Right atrium auricular region (tissue), 2 donors: Measurements from ENCODE around the gene TMEM231. TPM values are rescaled to one million over a fixed set of nuclear protein-coding genes. Genes with fewer than 3 reads are reported as not detected.

ENCODE experiments used
- DNase-seq: peaks from one replicate; pipeline ENCODE4 v3.0.0-alpha.2; 2019; ENCODE audit warnings: low spot score
- H3K27ac ChIP-seq, 2 donors: fragments of 200-600 bp; sonication (generic); 1 replicate in 1 of 2; 2 replicates in 1 of 2; pipeline ENCODE4 v1.5.1; 2016 to 2019
- H3K27me3 ChIP-seq, 2 donors: fragments of 200-600 bp; sonication (generic); one replicate each; pipeline versions ENCODE4 v1.5.1 to v1.6.0; 2017 to 2019
- H3K36me3 ChIP-seq: fragments of 200-600 bp; sonication (generic); one replicate; pipeline ENCODE4 v1.5.1; 2016
- H3K4me1 ChIP-seq, 2 donors: fragments of 200-600 bp; sonication (generic); one replicate each; pipeline versions ENCODE4 v1.5.1 to v1.6.0; 2017 to 2019
- H3K4me3 ChIP-seq, 2 donors: fragments of 200-600 bp; sonication (generic); 1 replicate in 1 of 2; 2 replicates in 1 of 2; pipeline ENCODE4 v1.5.1; 2017 to 2019; ENCODE audit warnings: mild to moderate bottlenecking in 1 of 2, moderate library complexity in 1 of 2
- H3K9me3 ChIP-seq, 2 donors: fragments of 200-600 bp; sonication (generic); one replicate each; pipeline ENCODE4 v1.5.1; 2019
- total RNA-seq, 2 donors: library from RNA; depleted of rRNA; stranded (reverse); fragments of >200 nt; gene quantifications; one replicate each; pipeline ENCODE4 v1.1.0, GENCODE V29; 2016
- TF ChIP-seq, protein P1 (sequence below), 2 donors: fragments of 200-600 bp; sonication (generic); IDR thresholded peaks; one replicate each; pipeline ENCODE4 v1.5.1; 2019; ENCODE audit warnings: antibody characterized with exemption in 2 of 2

TMEM231 gene
- total RNA-seq, 2 donors from 2014 or later, result 4.7 to 5.9 TPM

GRCh38 chr16:75570396-75571065, 14.5 kb upstream of the TMEM231 start:
- Histone ChIP-seq H3K27me3 (no peaks in the 10 kb centered on the region), H3K36me3 (peaks cover 69% of the 10 kb centered on the region), H3K27ac (peak overlapping the region in 1 of 2 donors; percentile 41), H3K9me3 (no peaks in the 10 kb centered on the region), H3K4me1 (peaks cover 0 to 74% of the 10 kb centered on the region in 2 donors), H3K4me3 (no peak overlapping the region)
- TF ChIP-seq, protein P1, sequence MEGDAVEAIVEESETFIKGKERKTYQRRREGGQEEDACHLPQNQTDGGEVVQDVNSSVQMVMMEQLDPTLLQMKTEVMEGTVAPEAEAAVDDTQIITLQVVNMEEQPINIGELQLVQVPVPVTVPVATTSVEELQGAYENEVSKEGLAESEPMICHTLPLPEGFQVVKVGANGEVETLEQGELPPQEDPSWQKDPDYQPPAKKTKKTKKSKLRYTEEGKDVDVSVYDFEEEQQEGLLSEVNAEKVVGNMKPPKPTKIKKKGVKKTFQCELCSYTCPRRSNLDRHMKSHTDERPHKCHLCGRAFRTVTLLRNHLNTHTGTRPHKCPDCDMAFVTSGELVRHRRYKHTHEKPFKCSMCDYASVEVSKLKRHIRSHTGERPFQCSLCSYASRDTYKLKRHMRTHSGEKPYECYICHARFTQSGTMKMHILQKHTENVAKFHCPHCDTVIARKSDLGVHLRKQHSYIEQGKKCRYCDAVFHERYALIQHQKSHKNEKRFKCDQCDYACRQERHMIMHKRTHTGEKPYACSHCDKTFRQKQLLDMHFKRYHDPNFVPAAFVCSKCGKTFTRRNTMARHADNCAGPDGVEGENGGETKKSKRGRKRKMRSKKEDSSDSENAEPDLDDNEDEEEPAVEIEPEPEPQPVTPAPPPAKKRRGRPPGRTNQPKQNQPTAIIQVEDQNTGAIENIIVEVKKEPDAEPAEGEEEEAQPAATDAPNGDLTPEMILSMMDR (IDR thresholded peaks at IDR 0.05), result no peak
- DNase-seq, result no peak

DNA sequence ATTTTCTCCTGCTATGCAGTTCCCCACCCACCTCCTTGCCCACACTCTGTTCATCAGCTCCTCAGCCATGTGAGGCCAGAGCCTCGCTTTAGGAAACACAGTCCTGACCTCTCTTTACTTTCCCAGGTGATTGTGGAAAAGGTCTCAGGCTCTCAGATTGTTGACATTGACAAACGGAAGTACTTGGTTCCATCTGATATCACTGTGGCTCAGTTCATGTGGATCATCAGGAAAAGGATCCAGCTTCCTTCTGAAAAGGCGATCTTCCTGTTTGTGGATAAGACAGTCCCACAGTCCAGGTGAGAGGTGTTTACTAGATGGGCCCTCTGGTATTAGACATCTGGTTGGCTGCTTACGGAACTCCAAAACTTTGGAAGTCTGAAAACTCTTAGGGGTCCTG, 11.9 kb upstream of the TMEM231 start:
- no peaks in the 10 kb centered on the region for H3K9me3 ChIP-seq
- H3K27me3 ChIP-seq, result no peaks in the 10 kb centered on the region
- H3K27ac ChIP-seq, result no peak overlapping the region
- no peak overlapping the region for H3K4me3 ChIP-seq
- H3K4me1 ChIP-seq, result peaks cover 0 to 71% of the 10 kb centered on the region in 2 donors
- peaks cover 47% of the 10 kb centered on the region for H3K36me3 ChIP-seq
- TF ChIP-seq, protein P1 (IDR thresholded peaks at IDR 0.05), result no peak
- DNase-seq, result no peak

DNA sequence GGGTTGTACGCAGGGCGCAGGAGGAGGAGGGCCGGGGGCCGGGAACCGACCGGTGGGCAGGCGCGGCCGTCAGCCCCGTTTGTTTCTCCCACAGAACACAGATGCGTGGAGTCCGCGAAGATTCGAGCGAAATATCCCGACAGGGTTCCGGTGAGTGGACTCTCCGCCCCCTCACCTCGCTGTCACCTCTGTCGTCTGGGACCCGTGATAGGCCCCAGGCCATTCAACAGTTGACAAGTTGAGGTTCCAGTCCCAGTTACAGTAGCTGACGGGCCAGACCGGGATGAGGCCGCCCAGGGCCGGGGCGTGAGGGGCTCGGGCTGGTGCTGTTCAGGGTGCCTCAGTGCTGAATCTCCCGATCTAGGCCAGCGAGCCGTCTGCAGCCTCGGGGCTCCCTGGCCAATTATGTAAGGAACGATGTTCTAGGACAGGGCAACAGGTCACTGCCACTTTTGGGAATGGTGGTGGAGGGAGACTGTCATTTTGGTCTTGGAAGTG, 10.8 kb upstream of the TMEM231 start:
- DNase-seq, result no peak
- peak overlapping the region; percentile 83 to 95 for H3K4me3 ChIP-seq
- H3K27ac ChIP-seq, result peak overlapping the region; percentile 80 to 85
- H3K36me3 ChIP-seq, result peaks cover 36% of the 10 kb centered on the region
- H3K4me1 ChIP-seq, result peaks cover 0 to 60% of the 10 kb centered on the region in 2 donors
- no peaks in the 10 kb centered on the region for H3K27me3 ChIP-seq
- TF ChIP-seq, protein P1 (IDR thresholded peaks at IDR 0.05), result no peak
- H3K9me3 ChIP-seq, result no peaks in the 10 kb centered on the region

DNA sequence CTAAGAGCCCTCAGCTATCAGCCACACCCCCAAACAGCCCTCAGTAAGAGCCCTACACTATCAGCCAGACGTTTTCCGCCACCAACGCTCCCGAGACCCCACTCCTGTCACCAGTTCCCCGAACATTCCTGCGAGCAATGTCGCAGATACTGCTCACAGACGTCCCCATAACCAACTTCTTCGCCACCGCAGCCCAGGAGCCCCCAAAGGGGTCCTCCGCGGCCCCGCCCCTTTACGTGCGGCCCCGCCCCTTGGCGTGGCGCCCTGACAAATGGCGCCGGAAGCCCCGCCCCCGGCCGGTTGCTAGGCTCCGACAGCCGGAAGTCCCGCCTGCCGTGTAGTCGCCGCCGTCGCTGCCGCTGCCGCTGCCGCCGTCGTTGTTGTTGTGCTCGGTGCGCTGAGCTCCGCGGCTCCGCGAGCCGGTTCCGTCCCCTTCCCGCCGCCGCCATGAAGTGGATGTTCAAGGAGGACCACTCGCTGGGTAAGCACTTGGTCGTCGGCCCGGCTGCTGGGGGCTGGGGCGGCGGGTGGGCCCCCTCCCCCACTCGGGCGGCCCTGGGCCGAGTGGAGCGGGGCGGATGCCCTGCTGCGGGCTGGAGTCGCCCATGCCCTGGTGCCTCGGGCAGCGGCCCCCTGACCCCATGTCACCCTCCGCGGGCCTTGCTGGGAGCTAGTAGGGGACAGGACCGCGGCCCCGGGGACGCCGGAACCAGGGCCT, 10.1 kb upstream of the TMEM231 start, which contains the start of gene GABARAPL2:
GABARAPL2 (plus strand) TSS at position 340 of the 718 bp plus-strand sequence; CDS start at position 448, 108 bp downstream.
- Histone ChIP-seq H3K4me3 (peak within 1 kb of the TSS; percentile 83 to 95), H3K27me3 (no peaks in the 10 kb centered on the region), H3K9me3 (no peaks in the 10 kb centered on the region), H3K36me3 (peaks cover 30% of the 10 kb centered on the region), H3K4me1 (peaks cover 0 to 54% of the 10 kb centered on the region in 2 donors), H3K27ac (peak within 1 kb of the TSS; percentile 80 to 85)
- TF ChIP-seq, protein P1 (IDR thresholded peaks at IDR 0.05), result no peak
- DNase-seq, result peak; percentile 82

DNA sequence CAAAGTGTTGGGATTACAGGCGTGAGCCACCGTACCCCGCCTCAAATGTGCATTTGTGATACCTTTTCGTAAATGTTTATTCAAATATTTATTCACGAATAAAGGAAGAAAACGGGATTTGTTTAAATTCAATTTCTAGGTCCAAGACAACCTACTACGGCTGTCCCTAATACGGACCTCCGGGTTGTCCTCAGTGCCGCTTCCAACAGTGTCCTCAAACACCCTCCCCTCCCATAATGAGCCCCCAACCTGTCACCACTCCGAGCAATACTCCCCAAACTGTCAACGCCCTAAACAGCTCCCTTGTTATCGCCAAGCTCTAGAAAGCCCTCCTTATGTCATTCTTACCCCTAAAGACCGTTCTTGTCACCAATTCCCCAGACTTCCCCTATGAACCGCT, 9.6 kb upstream of the TMEM231 start:
- DNase-seq, result no peak
- Histone ChIP-seq H3K27me3 (no peaks in the 10 kb centered on the region), H3K4me3 (peak overlapping the region; percentile 83 to 95), H3K4me1 (peaks cover 0 to 48% of the 10 kb centered on the region in 2 donors), H3K36me3 (peaks cover 25% of the 10 kb centered on the region), H3K9me3 (no peaks in the 10 kb centered on the region), H3K27ac (peak overlapping the region; percentile 80 to 85)
- TF ChIP-seq, protein P1 (IDR thresholded peaks at IDR 0.05), result no peak
